IMR-90 (cell line): ENCODE results near the gene PTH. TPM values are rescaled to one million over a fixed set of nuclear protein-coding genes. Genes with fewer than 3 reads are reported as not detected.

Experiments
- ATAC-seq: fragments of 200-7000 bp; cut with Tn5 transposase; 2 replicates; pipeline ENCODE4 v1.9.1; 2020; ENCODE audit warnings: low read depth, mild to moderate bottlenecking, moderate library complexity
- BruUV-seq: library from RNA; stranded (reverse); fragments of 400-500 nt; replicated peaks from 2 replicates; lab custom pipeline; 2021; lab: Mats Ljungman, UMichigan
- CTCF ChIA-PET: fragments of 300-600 bp; formaldehyde crosslinking; extraction: SDS; loops from one replicate; lab custom pipeline; 2021; ENCODE audit warnings: antibody characterized with exemption; lab: Yijun Ruan, JAX
- POLR2A ChIA-PET: fragments of 300-600 bp; sonication (Branson Sonifier 250); formaldehyde crosslinking; loops from one replicate; lab custom pipeline; 2022; ENCODE audit warnings: antibody characterized with exemption; ENCODE audit not compliant: unreplicated experiment; lab: Charles Lee
- DNase-seq: peaks from one replicate; pipeline ENCODE4 v3.0.0; 2013
- H2AFZ ChIP-seq: replicated peaks from 2 replicates; pipeline ENCODE3; 2013; ENCODE audit warnings: low read length, mild to moderate bottlenecking; ENCODE audit not compliant: poor library complexity
- H2AK5ac ChIP-seq: 2 replicates; pipeline ENCODE4 v1.6.1; 2013; ENCODE audit warnings: low read depth, low read length, inconsistent platforms
- H2AK9ac ChIP-seq: replicated peaks from 2 replicates; pipeline ENCODE3; 2013; ENCODE audit warnings: mild to moderate bottlenecking, low read depth, low read length, moderate library complexity; ENCODE audit not compliant: poor library complexity
- H2BK120ac ChIP-seq: 2 replicates; pipeline ENCODE4 v1.6.1; 2013; ENCODE audit warnings: low read depth, low read length, inconsistent platforms
- H2BK15ac ChIP-seq: 3 replicates; pipeline ENCODE4 v1.6.1; 2013; ENCODE audit warnings: low read depth, low read length, inconsistent platforms
- H2BK20ac ChIP-seq: 2 replicates; pipeline ENCODE4 v1.6.1; 2013; ENCODE audit warnings: low read depth, mild to moderate bottlenecking, inconsistent platforms, low read length, moderate library complexity
- H2BK5ac ChIP-seq: 2 replicates; pipeline ENCODE4 v1.6.1; 2013; ENCODE audit warnings: mild to moderate bottlenecking, low read depth, low read length, inconsistent platforms; ENCODE audit not compliant: poor library complexity, severe bottlenecking
- H3K14ac ChIP-seq: replicated peaks from 2 replicates; pipeline ENCODE4 v1.6.1; 2013; ENCODE audit warnings: low read depth, low read length, inconsistent platforms
- H3K18ac ChIP-seq: 2 replicates; pipeline ENCODE4 v1.6.1; 2013; ENCODE audit warnings: low read depth, low read length, control low read depth
- H3K23ac ChIP-seq: 2 replicates; pipeline ENCODE4 v1.6.1; 2013; ENCODE audit warnings: low read depth, low read length, inconsistent platforms
- H3K27ac ChIP-seq: 2 replicates; pipeline ENCODE4 v1.5.1; 2013; ENCODE audit warnings: mild to moderate bottlenecking, control low read depth, low read length; ENCODE audit not compliant: insufficient read depth
- H3K27me3 ChIP-seq: 2 replicates; pipeline ENCODE4 v1.6.1; 2013; ENCODE audit warnings: low read length; ENCODE audit not compliant: control insufficient read depth, insufficient read depth
- H3K36me3 ChIP-seq: 2 replicates; pipeline ENCODE4 v1.6.1; 2013; ENCODE audit warnings: low read length, mixed read lengths; ENCODE audit not compliant: control insufficient read depth, insufficient read depth
- H3K4ac ChIP-seq: 2 replicates; pipeline ENCODE4 v1.6.1; 2013; ENCODE audit warnings: low read depth, low read length, inconsistent platforms
- H3K4me1 ChIP-seq: 2 replicates; pipeline ENCODE4 v1.6.1; 2013; ENCODE audit warnings: low read length, mixed read lengths; ENCODE audit not compliant: control insufficient read depth, insufficient read depth
- H3K4me2 ChIP-seq: 2 replicates; pipeline ENCODE4 v1.6.1; 2013; ENCODE audit warnings: low read depth, mild to moderate bottlenecking, control low read depth, low read length, moderate library complexity
- H3K4me3 ChIP-seq: 2 replicates; pipeline ENCODE4 v1.5.1; 2013; ENCODE audit warnings: low read depth, mild to moderate bottlenecking, control low read depth, low read length, moderate library complexity; ENCODE audit not compliant: insufficient read depth
- H3K56ac ChIP-seq: 2 replicates; pipeline ENCODE4 v1.6.1; 2013; ENCODE audit warnings: low read length, inconsistent platforms; ENCODE audit not compliant: insufficient read depth; ENCODE audit errors: extremely low read depth
- H3K79me1 ChIP-seq, 2 experiments: 2 replicates each; pipeline ENCODE4 v1.6.1; 2013; ENCODE audit warnings: low read length in 2 of 2, inconsistent platforms in 1 of 2, low read depth in 1 of 2
- H3K9ac ChIP-seq: 2 replicates; pipeline ENCODE4 v1.6.1; 2013; ENCODE audit warnings: low read depth, low read length, control low read depth
- H3K9me1 ChIP-seq: 2 replicates; pipeline ENCODE4 v1.6.1; 2013; ENCODE audit warnings: low read length, inconsistent platforms; ENCODE audit not compliant: insufficient read depth
- H3K9me3 ChIP-seq: 2 replicates; pipeline ENCODE4 v1.6.1; 2013; ENCODE audit warnings: low read length; ENCODE audit not compliant: control insufficient read depth, insufficient read depth
- H4K20me1 ChIP-seq: 2 replicates; pipeline ENCODE4 v1.6.1; 2013; ENCODE audit warnings: low read length, inconsistent platforms; ENCODE audit not compliant: insufficient read depth
- H4K5ac ChIP-seq: 2 replicates; pipeline ENCODE4 v1.6.1; 2013; ENCODE audit warnings: mild to moderate bottlenecking, low read depth, low read length, control low read depth
- H4K8ac ChIP-seq, 2 experiments: 2 replicates each; pipeline ENCODE4 v1.6.1; 2013; ENCODE audit warnings: low read depth in 2 of 2, low read length in 2 of 2, control low read depth in 1 of 2, inconsistent platforms in 1 of 2
- H4K91ac ChIP-seq: 2 replicates; pipeline ENCODE4 v1.6.1; 2013; ENCODE audit warnings: low read depth, low read length, inconsistent platforms; ENCODE audit not compliant: insufficient read depth
- BHLHE40 ChIP-seq: fragments of 150-350 bp; IDR thresholded peaks from 2 replicates; pipeline ENCODE4 v1.6.1; 2016; ENCODE audit warnings: mild to moderate bottlenecking, low read depth, low read length
- FOS ChIP-seq: fragments of 150-350 bp; IDR thresholded peaks from 2 replicates; pipeline ENCODE4 v1.6.1; 2016; ENCODE audit warnings: low read depth, low read length
- MAZ ChIP-seq: IDR thresholded peaks from 2 replicates; pipeline ENCODE4 v1.6.1; 2012; ENCODE audit warnings: low read depth, mild to moderate bottlenecking, low read length, improper control_type of control experiment, moderate library complexity, borderline replicate concordance
- NFE2L2 ChIP-seq: fragments of 150-350 bp; IDR thresholded peaks from 2 replicates; pipeline ENCODE4 v1.6.1; 2016; ENCODE audit warnings: low read depth, mild to moderate bottlenecking, low read length
- POLR2A ChIP-seq: IDR thresholded peaks from 2 replicates; pipeline ENCODE4 v1.6.1; 2012; ENCODE audit warnings: mild to moderate bottlenecking, low read depth, low read length
- USF2 ChIP-seq: fragments of 150-350 bp; IDR thresholded peaks from 2 replicates; pipeline ENCODE4 v1.6.1; 2017; ENCODE audit warnings: mild to moderate bottlenecking, antibody characterized with exemption, low read length, low read depth
- WGBS, 2 experiments: methylation state at CpG; one replicate each; pipeline versions ENCODE4 v1.1.5 to v1.1.7; 2013; ENCODE audit warnings: missing lambda C conversion rate in 2 of 2; ENCODE audit not compliant: insufficient read length in 1 of 2; ENCODE audit errors: extremely low coverage in 2 of 2; 5-methylcytosine and 5-hydroxymethylcytosine counted together
- dilution Hi-C: fragments of 300-500 bp; cut with HindIII; formaldehyde crosslinking; loops from one replicate; pipeline ENCODE4 v1.14.3; 2018; ENCODE audit warnings: low sequenced_read_pairs; ENCODE audit not compliant: unreplicated experiment
- in situ Hi-C: fragments of 300-500 bp; cut with MboI; formaldehyde crosslinking; loops from 3 replicates; pipeline ENCODE4 v1.14.3; 2019; ENCODE audit warnings: low sequenced_read_pairs, inconsistent platforms, mixed read lengths
- intact Hi-C: fragments of 100-400 bp; cut with micrococcal nuclease; formaldehyde crosslinking; loops from 2 replicates; pipeline ENCODE4 v1.10.0; 2022
- polyA plus RNA-seq, 3 experiments: library from polyadenylated mRNA; depleted of rRNA; stranded (reverse); fragments of >200 nt; gene quantifications; 2 replicates each; pipeline ENCODE4 v1.2.3, GENCODE V29; 2012; ENCODE audit warnings: low replicate concordance in 1 of 3
- total RNA-seq: library from RNA; depleted of rRNA; stranded (reverse); fragments of >200 nt; gene quantifications from 2 replicates; pipeline ENCODE4 v1.2.3, GENCODE V29; 2012

The PTH gene
- total and polyA plus RNA-seq, 2 of the 4 experiments (the other 2 are of a cell fraction) = not detected

DNA sequence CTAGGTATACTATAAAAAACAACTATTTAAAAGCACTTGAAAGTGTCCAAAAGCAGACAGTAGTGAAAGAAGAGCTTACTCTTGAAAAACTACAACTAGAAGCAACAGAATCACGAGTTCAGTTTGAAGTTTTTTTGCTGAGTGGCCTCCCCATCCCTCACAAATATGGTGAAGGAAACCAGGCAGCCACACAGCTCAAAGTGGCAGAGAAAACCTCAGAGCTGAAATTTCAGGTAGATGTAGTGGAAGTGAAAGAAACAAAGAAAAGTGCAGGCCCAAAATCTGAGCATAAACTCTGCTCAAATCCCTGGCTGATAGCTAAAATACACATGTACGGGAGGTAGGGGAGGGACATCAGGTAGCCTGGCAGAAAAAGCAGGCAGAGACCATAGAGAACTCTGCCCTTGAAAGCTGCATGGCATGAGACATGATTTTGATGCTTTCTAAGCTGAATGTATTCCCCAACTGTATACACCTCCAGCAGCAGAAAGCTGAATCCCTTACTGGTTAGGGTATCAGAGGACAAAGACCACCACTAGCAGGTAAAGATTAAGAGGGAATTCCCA, 44.9 kb downstream of the PTH start:
- Histone ChIP-seq H3K18ac (no peak overlapping the region), H3K23ac (no peak overlapping the region), H4K5ac (no peak overlapping the region), H4K91ac (no peak overlapping the region), H3K36me3 (0 out of 2 replicates have a peak, but pooled peaks cover 1% of the 10 kb centered on the region), H3K14ac (no peak overlapping the region), H3K9me3 (no peaks in the 10 kb centered on the region), H2AFZ (no peak overlapping the region), H3K9ac (no peak overlapping the region), H3K4ac (no peak overlapping the region), H3K56ac (no peak overlapping the region), H3K9me1 (no peaks in the 10 kb centered on the region), H2AK5ac (no peak overlapping the region), H2AK9ac (no peak overlapping the region), H2BK20ac (no peak overlapping the region), H3K27me3 (no peaks in the 10 kb centered on the region), H3K4me3 (no peak overlapping the region), H2BK5ac (no peak overlapping the region), H3K4me2 (no peak overlapping the region), H4K20me1 (peaks cover 6% of the 10 kb centered on the region; the same call in 1 of the 2 replicates), H3K4me1 (peaks cover 2% of the 10 kb centered on the region), H2BK120ac (no peak overlapping the region), H4K8ac (no peak overlapping the region), H3K79me1 (peaks cover 15 to 43% of the 10 kb centered on the region in 2 experiments), H3K27ac (no peak overlapping the region), H2BK15ac (no peak overlapping the region)
- dilution Hi-C loops = no loop called here
- WGBS, 2 experiments = no CpG with 5 or more reads among the region's 2 CpGs
- TF ChIP-seq NFE2L2 = no peak
- TF ChIP-seq BHLHE40 = no peak
- TF ChIP-seq POLR2A = no peak
- TF ChIP-seq MAZ = no peak
- TF ChIP-seq USF2 = no peak
- TF ChIP-seq FOS = no peak
- intact Hi-C loops = no loop called here
- no TSS peak for BruUV-seq
- CTCF ChIA-PET = interaction anchor here (1.3 kb wide), 1 partner anchor 50 kb away, joined by 4 read pairs; no protein-coding TSS in a partner anchor
- DNase-seq (no peak), ATAC-seq (no peak)
- POLR2A ChIA-PET = interaction anchor here (0.8 kb wide), 1 partner anchor 11 kb away, joined by 3 read pairs; no protein-coding TSS in a partner anchor
- in situ Hi-C loops = no loop called here
